ENCODE results near the gene UVSSA.
"Not testable (repeated sequence)": the region's sequence is repeated elsewhere in the genome, so short reads cannot be mapped to it uniquely, and the experiment has no call there.

The UVSSA gene

GRCh38 chr4:1379801-1380331, 32.9 kb downstream of the UVSSA start:
- no peak for DNase-seq

DNA sequence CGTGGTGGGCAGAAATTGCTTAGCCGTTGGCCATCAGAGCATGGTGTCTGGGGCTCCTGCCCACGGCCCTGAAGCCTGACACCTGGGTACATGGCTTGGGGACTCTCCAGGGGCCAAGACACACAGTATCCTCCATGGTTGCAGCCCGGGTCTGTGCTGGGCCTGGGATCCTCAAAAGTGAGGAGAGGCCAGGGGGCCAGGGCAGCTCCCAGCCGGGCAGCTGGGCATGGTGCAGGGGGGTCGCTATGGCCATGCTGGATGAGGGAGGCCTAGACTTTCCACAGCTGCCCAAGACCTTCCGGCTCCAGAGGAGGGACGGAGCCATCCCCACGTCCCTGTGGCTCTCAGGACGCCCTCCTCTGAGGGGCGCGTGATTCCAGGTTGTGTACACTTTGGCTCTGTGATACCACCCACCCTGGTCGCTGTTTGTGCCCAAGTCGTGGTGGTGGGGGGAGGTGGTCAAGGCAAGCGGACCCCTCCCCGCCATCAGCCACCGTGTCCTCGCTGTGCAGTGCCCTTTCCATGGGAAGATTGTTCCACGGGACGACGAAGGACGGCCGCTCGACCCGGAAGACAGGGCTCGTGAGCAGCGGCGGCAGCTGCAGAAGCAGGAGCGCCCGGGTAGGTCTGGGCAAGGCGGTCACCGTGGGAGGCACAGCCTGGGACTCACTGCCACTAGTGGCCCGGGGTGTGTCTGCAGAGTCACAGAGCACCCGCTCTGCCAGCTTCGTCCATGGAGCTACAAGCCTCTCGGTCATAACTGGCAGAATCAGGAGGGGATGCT, 33.6 kb downstream of the UVSSA start:
- no peak for DNase-seq

DNA sequence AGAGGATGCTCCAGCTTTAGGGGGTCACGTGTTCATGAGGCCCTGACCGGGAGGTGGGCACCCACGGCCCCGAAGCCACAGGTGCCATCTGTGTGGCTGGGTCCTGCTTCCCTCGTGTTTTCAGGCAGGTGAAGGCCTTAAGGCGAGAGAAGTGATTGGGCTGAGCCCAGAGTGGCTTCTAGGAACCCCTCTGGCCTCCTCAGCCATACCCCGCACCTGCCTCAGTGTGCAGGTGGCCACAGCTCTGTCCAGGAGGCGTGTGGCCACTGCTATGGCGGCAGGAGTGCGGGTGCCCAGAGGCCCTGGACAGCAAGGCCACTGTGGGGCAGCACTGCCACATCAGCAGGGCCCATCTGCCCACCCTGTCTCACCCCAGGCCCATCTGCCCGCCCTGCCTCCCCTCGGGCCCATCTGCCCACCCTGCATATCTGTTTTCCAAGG, 34.2 kb downstream of the UVSSA start:
- DNase-seq = no peak

GRCh38 chr4:1381944-1382541, 35.0 kb downstream of the UVSSA start:
- no peak for DNase-seq

DNA sequence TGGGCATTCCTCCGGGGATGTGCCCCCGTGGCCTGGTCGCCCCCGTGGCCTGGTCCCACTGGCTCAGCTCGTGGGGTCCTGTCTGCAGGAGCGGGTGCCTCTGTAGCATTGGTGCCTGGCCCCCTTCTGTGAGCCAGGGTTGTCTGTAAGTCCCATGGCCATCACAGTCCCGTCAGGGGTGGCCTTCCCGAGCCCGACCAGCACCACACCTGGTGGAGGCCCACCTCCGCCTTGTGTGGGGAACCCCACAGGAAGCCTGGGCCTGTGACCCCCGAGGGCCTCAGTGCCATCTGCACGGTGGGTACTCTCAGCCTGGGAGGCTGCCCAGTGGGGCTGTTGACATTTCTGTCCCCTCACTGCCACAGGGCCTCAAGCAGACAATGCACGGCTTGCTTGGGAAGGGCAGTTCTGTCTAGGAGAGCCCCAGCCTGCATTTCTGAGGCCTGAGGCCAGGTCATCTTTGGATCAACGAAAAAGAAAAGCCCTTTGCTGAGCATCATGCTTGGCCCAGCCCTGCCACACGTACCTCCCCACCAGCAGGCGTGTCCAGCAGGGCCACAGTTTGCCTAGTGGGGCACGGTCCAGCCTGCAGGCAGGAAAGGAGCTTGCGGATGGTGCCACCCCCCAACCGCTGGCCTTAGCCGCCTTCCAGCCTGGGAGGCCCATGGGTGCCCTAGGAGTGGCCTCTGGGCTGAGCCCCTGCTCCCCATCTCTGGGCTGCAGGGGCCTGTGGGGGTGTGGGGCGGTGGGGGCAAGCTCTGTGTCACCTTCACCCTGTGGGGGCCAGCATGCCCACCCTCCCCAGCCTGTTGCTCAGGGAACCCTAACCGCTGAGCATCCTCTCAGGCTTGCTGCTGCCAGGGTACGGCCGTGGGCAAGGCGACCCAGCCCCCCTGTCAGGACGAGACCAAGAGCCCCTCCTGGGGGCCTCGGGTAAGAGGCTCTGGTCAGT, 36.0 kb downstream of the UVSSA start:
- DNase-seq = no peak

DNA sequence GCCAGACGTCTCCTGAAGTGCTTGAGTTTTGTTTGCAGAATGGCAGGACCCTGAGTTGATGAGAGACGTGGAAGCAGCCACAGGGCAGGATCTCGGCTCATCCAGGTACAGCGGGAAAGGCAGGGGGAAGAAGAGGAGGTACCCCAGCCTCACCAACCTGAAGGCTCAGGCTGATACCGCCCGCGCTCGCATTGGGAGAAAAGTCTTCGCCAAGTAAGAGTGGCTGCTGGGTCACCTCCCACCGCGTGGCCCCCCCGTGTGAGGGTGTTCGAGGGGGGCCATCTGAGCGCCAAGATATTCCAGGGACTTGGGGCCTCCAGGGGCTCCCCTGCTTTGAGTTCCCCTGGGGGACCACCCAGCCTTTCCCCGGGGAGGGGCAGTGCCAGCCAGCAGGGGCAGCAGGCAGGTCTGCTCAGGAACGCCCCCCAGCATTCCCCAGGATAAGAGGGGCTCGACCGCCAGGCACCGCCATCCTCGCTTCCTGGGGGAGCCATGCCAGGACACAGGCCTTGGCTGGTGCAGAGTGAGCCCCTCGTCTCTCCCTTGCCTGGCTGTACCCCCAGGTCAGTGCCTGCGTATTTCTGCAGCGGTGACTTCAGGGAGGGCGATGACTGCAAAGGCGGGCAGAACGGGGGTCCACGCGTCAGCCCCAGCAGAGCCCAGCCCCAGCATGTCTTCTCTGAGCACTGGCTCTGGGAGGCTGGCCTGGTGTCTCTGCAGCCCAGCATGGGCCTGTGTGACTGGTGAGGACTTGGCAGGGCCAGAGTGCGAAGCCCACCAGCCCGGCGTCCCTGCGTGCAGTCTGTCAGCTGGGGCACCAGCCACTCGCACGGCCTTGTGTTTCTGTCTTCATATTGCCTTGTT, 37.0 kb downstream of the UVSSA start:
- no peak for DNase-seq

- no peak for DNase-seq
Measured at GRCh38 chr4:1384675-1385372, 37.8 kb downstream of the UVSSA start.

GRCh38 chr4:1385373-1386340, 38.6 kb downstream of the UVSSA start:
- no peak for DNase-seq

DNA sequence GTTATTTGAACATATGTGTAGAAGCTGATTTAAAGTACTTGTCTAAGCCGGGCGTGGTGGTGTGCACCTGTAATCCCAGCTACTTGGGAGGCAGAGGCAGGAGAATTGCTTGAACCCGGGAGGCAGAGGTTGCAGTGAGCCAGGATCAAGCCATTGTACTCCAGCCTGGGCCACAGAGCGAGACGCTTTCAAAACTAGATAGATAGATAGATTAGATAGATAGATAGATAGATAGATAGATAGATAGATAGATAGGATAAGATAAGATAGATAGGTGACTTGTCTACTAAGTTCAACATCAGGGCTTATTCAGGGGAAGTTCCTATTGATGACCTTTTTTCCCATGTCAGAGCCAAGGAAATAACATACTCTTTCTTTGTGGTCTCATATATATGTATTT, 46.4 kb downstream of the UVSSA start:
- not testable (repeated sequence) for DNase-seq

- DNase-seq = no peak
Measured at GRCh38 chr4:1393866-1394265, 46.9 kb downstream of the UVSSA start.

GRCh38 chr4:1394554-1395388, 47.8 kb downstream of the UVSSA start:
- DNase-seq = not testable (repeated sequence)

GRCh38 chr4:1395389-1395820, 48.4 kb downstream of the UVSSA start:
- DNase-seq = not testable (repeated sequence)

DNA sequence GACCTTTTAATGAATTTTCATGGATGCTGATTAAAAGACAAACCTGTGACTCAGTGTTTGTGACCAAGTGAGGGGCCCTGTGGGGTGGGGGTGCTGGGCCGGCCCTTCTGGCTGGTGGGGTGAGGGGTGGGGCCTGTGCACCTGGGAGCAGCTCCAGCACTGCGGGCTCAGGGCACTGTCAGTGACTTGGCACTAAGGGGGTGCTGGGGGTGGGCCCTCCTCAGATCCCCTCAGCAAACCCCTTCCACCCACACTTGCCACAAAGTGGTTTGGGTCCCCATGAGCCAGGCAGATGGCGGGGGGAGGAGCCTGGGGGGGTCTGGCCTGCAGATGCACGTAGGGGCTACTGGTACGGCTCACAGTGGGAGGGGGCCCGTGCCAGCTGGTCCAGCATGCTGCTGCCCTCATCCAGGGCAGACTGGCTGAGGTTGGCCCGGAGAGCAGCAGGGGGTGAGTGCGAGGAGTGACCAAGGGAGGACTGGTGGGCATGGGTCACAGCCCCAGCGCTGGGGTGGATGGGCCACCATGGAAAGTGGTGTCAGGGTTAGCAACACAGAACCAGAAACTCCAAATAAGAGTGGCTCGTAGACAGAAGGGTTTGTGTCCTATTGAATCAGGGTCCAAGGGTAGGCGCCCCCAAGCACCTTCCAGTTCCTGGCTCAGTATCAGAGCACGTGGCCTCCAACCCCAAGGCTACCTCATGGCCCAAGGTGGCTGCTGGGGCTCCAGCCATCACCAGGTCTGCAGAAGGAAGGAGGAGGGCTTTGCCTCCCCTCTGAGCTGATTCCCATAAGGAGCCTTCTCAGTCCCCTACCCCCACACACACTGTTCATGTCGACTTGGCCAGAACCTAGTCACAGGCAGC, 49.2 kb downstream of the UVSSA start:
- DNase-seq = no peak

GRCh38 chr4:1396806-1397455, 49.9 kb downstream of the UVSSA start:
- no peak for DNase-seq

DNA sequence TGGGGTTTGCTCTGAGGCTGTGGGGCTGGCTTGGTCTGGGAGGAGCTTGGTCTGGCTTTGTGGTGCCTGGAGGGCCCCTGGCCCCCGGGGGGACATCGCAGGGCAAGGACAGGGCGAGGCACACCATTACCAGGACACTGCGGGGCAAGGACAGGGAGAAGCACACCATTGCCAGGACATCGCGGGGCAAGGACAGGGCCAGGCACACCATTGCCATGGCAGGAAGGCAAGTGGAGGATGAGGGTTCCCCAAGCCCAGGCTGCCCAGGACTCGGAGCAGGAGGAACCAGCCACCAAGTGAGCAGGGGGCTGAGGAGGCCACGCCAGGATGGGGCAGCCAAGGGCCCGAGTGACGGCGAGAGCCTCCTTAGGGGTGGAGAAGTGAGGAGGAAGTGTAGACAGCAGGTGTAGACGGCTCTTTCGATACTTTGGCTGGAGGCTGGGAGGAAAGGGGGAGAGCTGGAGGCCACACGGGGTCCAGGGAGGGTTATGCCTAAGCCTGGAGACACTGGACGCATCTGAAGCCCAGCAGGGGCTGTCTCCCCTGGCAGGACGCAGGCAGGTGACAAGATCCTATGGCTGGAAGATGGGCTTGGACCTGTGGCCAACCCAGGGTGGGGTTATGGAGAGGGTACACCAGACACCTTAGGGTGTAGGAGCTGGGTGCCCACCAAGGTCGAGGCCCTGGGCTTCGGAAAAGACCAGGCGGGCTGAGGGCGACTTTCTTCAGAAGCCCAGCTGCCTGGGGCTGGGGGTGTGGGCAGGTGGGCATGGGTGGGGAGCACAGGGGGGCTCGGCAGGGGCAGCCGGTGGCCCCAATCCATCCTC, 51.9 kb downstream of the UVSSA start:
- DNase-seq = no peak

DNA sequence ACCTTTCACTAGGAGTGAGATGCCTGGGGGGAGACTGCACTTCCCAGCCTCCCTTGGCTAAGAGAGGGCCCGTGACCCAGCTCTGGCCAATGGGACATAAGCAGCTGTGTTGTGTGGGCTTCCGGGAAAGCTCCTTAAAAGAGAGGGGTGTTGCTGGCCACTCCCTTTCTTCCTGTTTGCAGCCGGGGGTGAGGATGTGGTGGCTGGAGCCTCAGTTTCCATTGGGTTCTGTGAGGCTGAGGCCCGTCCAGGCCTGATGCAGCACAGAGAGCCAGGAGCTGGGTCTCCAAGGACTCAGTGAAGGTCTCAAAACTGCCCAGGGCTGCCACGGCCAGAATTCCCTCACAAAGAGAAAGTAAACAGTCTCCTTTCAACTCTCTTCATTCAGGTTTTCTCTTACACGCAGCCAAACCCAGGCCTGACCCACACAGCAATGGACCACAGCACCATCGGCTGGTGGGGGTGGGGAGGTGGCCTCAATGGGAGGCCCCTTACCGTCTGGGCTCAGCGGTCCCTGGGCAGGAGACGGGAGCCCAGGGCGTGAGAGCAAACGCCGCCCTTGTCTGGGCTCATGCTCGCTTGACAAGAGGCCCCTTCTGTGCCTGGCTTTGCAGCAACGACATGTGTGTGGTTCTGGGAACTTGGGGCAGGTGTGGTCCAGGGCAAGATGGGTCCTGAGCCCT, 52.6 kb downstream of the UVSSA start:
- no peak for DNase-seq
